ENCODE results near the gene BRD3OS.
A peak's percentile ranks its signal among the peaks of the same experiment; 100 is the strongest.

Gene BRD3OS

DNA sequence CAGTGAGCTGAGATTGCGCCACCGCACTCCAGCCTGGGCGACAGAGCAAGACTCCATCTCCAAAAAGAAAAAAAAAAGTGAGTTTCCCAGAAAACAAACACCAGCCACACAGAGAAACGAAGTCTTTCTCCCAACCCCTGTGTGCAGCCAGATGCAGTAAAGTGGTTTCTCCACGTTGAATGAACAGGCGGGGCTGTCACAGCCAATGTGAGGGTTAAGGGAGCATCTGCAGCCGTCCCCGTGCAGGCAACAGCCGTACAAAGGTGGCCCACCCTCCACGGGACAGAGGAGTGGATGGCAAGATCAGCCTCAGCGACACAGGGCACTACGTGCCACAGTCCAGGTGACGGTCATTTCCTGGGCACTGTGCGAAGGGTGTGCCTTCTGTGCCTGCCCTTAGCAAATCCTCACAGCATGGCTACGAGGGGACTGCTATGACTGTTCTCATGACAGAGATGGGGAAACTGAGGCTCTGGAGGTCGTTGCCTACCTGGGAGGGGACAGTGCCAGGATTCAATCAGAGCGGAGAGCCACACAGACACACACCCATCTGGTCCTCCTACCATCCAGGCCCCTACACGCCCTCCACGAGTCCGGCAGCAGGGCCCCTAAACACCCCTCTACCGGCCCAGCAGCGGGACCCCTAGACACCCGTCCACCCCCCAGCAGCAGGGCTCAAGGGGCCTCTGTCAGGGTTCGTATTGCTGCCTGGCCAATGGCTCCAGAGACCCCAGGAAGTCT lies 35.5 kb upstream of the BRD3OS start:
- DNase-seq = no peak

DNA sequence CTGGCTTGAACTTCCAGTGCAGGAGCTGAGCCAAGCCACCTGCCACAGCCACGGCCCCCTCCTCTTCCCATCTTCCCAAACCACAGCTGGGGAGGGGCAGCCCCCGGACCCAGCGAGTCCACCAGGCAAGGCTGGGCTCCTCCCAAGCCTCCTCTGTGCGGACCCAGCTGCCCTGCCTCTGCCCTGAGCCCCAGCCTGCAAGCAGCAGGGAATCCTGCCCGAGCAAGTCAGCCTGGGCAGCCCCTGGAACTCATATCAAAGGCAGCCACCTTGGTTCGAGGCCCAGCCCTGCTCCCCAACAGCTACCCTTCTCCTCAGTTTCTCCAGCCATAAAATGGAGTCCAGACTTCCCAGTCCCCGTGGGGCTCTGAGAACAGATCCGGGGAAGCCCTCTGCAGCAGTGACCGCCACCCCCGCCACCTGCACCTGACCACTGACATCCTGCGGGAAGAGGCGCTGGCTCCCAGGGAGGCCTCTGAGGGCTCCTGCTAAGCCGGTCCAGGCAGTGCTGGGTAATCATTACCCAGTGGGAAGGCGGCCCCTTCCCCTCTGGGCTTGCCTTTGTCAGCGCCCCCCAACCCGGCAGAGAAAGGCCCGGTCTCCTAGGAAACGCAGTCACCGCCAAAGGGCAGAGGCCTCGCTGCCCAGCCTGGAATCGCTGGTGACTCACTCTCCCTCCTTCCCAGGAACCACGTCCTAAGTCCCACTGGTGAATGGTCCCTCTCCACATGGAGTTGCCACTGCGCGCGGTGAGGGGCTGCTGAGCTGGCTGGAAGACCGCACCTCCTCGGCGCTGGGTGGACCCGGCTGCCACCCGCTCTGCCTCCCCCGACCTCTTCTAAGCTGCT lies 34.7 kb upstream of the BRD3OS start:
- DNase-seq = no peak

DNA sequence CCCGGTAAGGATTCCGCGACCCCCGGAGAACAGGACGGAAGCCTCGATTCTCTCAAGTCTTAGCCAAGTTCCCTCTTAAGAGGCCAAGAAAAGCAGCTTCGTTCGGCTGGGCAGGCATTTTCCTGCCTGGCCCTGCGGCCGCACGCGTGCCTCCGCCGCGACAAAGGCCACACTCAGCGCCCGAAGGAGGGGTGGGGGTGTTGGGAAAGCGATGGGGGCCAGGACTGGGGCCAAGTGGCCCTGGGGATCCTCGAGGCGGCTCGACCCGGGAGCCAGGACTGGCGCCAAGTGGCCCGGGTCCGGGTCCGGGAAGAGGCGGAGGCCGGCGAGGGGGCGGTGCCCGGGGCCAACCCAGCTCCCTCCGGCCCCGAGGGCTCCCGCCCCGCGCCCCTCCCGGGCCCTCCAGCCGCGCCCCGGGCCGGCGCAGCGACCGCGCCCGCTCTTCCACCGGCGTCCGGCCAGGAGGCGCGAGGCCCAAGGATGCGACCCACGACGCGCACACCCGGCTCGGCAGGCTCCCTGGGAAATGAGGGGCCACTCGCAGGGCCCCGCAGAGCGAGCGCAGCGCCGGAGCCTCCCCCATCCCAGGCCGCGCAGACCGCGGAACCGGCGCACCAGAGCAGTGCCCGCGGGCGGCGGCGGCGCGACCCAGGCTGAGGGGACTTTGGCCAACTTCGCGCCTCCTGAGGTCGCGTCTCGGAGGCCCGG lies 33.9 kb upstream of the BRD3OS start:
- no peak for DNase-seq

DNA sequence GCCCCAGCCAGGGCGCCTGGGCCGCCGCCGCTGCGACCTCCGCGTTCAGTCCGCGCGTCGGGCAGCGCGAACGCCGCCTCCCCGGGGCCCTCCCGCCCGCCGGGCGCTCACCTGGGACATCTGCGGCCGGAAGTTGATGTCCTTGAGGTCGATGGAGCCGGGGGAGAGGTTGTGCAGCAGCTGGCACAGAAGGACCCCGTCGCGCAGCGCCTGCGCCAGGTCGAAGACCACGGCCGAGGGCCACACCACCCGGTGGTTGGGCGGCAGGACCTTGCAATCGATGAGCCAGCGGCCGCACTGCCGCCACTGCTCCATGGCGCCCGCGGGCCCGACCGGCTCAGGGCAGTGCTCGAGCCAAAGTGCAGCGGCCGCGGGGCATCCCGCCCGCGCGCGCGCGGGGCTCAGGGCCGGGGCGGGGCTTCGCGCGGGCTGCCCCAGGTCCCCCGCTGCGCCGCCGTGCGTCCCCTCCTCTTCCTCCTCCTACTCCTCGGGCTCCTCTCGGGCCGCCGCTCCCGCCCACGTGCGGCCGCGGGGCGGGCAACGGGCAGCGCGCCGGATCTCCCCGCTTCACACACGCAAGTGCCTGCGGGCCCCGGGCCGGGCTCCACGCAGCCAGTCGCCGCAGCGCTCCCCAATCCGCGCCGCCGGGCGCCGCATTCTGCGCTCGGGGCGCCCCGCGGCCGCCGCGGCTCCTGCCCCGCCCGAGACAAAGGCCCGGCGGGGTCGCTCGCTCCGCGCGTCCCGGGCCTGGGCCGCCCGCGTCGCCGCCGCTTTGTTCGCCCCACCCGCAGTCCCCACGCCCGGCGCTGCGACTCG lies 33.1 kb upstream of the BRD3OS start, which contains the start of gene VAV2:
TSS of gene VAV2 (minus strand) at position 361 of the 816 bp plus-strand sequence. CDS start at position 315, 46 bp downstream.
- peak; percentile 55 for DNase-seq

DNA sequence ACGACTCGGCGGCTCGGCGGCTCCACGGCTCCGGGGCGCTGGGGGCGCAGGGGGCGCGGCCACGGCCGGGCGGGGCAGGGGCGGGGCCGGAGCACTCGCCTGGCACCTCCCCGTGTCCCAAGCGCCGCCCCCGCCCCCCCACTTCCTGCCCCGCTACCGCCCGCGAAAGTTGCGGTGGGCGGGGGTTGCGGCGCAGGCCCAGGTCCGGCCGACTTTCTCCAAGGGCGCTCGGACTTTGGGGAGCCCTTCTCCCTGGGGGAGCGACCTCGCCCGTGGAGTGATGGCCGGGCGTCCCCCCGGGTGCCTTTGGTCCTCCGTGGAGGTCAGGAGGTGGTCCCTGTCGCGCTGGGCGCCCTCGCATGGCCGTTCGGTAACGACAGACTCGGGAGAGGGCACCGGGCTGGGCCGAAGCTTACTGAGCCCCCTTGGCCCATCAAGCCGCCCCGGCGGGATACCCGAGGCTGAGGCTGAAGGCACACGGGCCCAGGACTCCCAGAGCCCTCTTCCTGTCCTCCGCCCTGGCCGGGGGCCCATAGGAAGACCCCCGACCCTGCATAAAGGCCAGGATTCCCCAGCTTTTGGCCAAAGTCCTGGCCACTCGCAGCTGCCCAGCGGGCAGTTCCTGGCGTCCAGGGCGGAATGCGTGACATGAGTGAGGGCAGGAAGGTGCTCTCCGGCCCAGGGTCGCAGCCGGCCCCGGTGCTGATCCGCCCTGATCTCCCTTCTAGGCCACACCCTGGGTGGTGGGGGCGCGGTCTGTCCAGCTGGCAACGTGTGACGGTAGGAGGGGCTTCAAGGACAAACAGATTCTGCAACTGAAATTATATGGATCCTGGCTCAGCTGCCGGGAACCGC lies 32.3 kb upstream of the BRD3OS start:
- DNase-seq = peak; percentile 70

DNA sequence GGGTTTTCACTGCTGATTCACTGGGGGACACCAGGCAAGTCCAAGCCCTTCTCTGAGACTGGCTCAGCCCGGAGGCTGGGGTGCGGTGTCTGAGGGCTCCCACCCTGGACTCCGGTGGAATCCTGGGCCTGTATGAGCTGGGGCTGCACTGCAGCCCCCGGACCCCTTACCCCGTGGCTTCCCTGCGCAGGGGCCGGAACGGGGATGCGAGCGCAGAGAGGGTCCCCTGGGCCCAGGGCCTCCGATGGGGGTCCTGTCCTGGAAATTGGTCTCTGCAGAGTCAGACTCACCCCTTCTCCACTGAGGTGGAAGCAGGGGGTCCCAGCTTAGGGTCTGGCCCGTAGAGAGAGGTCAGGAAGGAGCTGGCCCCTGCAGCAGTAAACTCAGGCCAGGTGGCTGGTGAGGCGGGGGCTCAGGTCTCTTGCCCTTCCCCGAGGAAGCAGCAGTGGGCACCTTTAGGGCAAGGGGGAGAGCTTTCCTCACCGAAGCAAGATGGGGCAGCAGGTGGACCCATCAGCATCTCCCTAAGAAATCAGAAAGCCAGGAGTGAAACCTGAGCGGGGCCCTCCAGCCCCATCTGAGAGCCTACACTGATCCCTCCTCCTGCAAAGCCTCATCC lies 31.5 kb upstream of the BRD3OS start:
- no peak for DNase-seq

DNA sequence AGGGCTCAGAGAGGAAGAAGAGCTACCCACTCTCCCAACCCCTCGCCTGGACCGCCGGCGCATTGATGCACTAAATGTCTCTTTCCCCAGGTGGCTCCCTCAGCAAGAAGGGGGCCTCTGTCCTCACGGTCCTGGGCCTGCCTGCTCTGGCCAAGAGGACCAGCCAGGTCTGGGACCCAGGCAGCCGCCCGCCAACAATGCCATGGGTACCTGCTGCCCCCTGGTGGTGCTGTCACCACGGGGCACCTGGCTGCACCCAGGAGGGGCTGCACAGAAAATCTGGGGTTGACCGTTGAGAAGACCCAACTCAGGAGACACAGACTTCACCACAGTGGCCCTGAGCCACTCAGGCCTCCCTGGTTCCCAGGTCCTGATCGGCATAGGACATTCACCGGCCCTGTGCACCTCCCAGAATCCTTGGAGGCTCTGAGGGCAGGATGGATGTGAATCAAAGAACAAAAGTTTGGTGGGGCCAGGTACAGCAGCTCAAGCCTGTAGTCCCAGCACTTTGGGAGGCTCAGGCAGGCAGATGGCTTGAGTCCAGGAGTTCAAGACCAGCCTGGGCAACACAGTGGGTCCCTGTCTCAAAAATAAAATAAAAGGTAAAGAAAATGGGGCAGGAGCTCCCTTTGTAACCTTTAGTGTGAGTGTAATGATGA lies 30.8 kb upstream of the BRD3OS start:
- peak; percentile 82 for DNase-seq

DNA sequence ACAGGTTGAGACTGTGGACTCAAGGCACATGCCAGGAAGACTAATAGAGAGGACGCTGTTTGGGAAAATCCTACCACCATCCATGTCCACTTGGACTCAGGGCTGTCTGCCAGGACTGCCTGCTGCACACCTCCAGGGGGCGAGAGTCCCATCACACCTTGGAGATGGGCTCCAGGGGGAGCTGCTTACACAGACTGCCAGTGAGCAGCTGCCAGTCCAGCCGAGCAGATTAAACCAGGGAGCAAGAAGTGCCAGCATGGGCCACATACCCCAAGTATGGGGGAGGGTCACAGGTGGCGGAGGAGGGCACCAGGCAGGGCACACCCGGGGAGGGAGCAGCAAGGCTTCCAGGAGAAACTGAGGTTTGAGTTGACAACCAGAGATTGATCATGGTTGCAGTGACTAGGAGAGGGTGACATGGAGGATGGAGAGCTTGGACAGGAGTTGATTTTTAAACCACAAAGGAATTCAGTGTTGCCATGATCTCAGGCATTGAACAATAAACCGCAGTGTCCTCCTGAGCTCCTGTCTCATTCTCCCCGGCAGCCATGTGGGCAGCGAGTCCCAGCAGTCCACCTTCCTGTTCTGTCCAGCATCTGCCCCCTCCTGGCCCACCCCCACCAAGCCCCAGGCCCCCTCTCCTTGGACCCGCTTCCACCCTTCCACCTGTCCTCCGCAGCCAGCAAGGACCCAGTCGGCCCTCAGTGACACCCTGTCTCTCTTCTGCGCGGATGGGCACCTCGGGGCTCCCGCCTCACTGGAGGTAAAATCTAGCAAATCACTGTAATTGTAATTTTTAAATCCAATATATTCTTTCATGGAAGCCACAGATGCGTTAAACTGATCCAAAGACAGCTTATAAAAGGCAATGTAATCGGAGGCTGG lies 30.0 kb upstream of the BRD3OS start:
- peak; percentile 21 for DNase-seq

DNA sequence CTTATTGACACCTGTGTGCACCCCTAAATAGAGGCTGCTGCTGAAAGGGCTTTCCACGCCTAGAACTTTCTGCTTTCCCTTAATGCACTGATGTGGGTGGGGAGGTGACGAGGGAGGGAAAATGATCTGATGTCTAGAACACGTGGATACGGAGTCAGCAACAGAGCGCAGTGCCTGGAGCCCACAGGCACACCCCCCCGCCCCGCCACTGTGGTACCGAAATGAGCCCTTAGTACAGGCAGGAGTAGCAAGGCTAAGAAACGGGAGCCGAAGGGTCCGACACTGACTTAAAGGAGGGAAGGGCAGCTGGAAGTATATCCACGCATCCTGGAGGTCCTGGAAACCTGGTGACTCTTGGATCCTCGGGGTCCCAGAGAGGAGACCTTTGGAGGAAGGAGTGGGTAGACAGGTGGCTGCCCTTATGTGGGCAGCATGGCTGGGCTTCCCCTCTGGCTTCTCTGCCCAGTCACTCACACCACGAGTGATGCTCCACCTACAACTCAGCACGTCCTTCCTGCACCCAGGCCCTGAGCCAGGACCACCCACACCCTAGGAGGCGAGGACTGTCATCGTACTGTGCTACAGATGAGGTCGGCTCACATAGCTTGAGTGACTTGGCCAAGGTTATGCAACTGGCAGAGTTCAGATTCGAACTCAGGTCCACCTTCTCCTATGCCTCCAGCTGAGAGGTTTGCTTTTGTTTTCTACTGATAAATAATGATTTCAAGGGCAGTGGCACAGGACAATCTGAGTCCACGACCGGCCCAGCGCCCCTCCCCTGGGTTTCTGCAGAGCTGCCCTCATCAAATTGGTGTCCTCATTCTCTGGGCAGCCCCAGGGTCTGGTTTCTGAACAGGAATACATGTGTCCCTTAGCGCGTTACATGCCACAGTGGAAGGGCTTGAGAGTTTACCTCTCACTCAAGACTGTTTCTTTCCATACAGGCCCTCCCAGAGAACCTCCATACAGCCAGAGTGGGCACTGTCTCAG lies 28.5 kb upstream of the BRD3OS start:
- no peak for DNase-seq

DNA sequence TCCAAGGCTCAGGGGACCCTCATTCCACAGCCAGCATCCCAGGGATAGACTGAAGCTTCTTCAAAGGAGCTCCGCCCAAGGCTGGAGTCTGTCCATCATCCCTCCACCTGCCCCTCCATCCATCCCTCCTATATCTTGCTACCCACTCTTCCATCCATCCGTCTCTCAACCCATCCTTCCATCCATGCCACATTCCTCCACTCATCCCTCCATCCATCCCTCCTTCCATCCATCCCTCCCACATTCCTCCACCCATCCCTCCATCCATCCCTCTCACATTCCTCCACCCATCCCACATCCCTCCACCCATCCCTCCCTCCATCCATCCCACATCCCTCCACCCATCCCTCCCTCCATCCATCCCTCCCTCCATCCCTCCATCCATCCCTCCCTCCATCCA lies 27.7 kb upstream of the BRD3OS start:
- DNase-seq = no peak

DNA sequence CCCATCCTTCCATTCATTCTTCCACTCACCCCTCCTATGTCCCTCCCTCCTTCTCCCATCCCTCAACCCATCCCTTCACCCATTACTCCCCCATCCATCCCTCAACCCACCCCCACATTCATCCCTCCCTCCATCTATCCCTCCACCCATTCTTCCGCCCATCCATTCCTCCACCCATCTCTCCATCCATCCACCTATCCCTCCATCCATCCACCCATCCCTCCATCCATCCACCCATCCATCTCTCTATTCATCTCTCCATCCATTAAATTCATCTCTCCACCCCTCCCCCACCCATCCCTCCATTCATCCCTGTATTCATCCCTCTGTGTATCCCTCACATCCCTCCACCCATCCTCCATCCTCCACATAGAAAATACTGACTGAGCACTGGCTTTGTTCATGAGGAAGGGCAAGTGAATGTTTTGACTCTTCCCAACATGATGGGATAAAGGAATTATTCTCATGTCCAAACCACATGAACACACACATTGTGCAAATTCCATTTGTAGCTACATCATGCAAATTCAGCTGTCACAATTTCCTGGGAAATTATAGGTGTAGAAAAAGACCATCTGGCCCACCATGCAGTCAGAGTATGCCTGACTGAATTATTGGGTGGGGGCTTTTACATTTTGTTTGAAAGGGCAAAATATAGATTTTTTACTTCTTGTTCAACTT lies 26.2 kb upstream of the BRD3OS start:
- DNase-seq = no peak

DNA sequence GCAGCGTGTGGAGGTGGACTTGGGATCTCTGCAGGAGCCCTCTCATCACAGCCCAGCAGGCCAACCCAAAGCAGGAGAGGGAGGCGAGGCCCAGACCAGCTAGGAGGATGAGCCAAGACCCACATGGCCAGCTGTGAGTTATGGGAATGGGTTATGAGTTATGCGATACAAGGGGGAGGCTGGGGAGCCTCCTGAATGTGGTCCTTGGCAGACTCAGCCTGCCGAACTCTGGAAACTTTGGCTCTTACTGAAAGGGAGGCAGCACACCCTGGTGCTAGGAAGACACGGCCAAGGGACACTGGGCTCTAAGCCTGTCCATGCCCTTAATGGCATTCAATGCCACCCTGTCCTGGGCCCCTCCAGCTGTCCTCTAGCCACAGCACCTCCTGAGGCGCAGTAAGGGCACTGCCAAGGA lies 25.4 kb upstream of the BRD3OS start:
- no peak for DNase-seq

DNA sequence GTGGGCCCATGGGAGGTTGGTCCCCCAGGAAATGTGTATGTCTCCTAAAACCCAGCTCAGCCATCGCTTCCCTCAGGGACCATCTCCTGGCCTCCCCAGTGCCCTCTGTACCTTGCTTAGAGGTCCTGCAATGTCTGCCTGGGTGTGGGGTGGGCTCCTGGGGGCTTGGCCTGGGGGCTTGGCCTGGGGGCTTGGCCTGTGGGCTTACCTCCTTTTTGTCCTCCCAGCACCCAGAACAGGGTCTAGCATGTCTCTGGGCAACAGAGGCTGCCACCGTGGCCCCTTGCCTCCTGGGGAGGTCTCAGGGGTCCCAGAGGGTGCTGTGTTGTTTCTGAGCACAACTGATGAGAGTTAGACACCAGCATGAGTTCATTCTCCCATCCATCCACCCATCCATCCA lies 22.5 kb upstream of the BRD3OS start:
- DNase-seq = no peak

DNA sequence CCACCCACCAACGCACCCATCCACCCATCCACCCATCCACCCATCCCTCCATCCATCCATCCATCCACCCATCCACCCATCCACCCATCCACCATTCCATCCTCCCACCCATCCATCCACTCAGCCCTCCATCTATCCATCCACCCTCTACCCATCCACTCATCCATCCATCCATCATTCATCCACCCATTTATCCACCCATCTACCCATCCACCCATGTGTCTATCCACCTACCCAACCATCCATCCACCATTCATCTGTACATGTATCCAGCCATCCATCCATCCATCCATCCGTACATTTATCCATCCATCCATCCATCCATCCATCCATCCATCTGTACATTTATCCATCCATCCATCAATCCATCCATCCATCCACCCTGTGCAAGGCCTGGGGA lies 22.0 kb upstream of the BRD3OS start:
- DNase-seq = no peak

DNA sequence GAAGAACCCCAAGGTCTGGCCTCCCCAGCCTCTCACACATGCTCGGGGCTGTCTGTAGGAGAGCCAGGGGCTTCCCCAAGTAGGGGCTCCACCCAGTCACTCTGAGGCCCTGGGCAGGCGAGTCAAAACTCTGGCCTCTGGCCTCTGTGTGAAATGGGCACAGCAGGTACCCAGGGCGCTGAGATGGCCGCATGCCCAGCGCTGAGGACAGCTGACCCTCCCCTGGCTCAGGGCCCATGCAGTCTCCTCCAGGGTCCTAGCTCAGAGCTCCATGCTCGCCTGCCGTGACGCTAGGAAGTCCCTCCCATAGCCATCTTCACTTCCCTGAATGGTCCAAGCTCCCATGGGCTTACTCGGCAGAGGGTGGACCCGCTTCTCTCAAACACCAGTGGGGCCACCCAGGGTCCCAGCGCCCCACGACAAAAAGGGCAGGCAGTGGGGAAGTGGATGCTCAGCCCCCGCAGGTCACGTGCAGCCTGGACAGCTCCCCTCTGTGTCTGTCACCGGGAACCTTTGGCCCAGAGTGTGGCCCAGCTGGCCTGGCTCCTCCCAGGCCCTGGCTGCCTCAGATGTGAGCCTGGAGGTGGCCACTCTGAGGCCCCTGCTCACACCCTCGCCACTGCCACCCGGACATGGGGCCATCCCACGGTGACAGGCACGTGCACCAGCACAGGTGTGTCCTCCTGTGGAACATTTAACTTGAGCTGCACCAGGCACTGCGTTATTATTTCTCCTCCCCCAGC lies 21.0 kb upstream of the BRD3OS start:
- DNase-seq = no peak

DNA sequence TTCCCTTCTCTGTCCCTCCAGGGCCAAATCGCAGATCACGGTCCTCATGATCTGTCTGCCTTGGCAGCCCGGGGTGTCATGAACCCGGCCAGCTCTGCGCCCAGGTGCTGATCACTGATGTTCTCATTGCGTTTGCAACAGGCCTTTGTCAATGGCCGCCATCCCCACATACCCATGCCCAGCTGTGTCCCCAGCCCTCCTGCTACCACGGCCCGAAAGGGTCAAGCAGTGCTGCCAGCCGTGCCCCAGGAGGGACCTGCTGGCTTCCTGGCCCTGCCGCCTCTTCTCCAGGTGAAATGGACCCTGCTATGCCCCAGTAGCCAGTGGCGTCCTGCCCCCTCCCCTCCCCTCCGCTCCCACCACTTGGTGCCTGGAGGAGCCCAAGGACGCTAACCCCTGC lies 20.4 kb upstream of the BRD3OS start:
- DNase-seq = no peak

DNA sequence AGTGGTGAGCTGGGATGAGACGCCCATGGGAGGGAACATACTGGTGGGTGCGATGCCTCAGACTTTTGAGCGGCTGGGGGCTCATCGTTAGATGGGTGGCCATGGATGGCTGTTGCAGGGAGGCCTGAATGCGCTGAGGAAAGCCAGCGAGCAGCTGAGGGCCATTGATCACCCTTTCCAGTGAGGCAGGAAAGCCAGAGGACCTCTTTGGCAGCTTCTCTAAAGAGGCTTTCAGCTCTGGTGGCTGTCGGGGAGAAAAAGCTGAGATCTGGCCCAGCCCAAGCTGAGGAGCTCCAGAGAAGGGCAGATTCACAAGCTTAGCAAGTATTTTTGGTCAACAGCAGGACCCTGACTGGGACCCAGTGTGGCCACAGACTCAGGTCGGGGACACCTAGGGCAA lies 19.9 kb upstream of the BRD3OS start:
- DNase-seq = no peak
